NCI-H526 treated with DMSO at 0.1 percent for 48 hours (cell line): ENCODE data around the gene CDK14.

Source experiments
- DNase-seq: peaks from one replicate; lab custom pipeline; 2025; lab: John Stamatoyannopoulos, UW

CDK14 gene

GRCh38 chr7:90595801-90596670 lies at the start of gene CDK14:
Gene CDK14, plus strand, starts transcription at chr7:90596321. Its CDS starts 307 bp downstream, at chr7:90596628.
- DNase-seq, result peak; percentile 77

DNA sequence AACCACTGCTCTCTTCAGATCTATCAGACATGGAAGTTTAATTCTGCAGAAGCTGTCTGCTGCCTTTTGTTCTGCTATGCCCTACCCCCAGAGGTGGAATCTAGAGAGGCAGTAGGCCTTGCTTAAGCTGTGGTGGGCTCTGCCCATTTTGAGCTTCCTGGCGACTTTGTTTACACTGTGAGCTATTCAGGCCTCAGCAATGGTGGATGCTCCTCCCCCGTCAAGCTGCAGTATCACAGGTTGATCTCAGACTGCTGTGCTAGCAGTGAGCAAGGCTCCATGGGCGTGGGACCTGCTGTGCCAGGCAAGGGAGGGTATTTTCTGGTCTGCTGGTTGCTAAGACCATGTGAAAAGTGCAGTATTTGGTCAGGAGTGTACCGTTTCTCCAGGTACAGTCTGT lies 45.1 kb upstream of the CDK14 start:
- DNase-seq, result no peak

DNA sequence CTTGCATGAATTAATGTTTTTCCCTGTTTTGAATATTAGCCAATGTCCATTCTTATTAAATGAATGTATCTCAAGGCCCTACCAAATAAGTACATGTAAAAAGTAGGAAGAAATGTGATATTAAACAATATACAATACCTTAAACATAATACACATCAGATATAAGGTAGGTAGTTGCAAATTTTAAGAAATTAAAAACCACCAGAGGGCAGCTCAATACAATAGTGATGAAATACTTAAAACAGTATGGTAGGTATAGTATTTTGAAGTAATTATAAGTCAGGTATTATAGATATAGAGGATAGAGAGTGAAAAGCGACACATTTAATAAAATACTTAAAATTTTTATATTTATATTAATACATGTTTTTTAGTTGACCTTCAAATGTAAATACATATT lies 43.6 kb upstream of the CDK14 start:
- peak; percentile 23 for DNase-seq

DNA sequence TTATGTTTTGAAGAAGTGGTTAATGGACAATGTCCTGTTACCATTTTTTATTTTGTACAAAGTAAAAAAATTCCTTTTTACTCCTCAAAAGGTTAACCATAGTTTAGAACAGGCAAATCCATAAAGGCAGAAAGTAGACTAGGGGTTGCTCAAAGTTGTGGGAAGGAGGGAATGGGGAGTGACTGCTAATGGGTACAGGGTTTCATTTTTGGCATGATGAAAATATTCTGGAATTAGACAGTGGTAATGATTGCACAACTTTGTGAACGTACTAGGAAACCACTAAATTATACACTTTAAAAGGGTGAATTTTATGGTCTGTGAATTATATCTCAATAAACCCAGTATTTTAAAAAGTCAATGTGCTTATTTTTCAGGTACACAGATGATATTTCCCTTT lies 35.4 kb upstream of the CDK14 start:
- DNase-seq, result no peak

DNA sequence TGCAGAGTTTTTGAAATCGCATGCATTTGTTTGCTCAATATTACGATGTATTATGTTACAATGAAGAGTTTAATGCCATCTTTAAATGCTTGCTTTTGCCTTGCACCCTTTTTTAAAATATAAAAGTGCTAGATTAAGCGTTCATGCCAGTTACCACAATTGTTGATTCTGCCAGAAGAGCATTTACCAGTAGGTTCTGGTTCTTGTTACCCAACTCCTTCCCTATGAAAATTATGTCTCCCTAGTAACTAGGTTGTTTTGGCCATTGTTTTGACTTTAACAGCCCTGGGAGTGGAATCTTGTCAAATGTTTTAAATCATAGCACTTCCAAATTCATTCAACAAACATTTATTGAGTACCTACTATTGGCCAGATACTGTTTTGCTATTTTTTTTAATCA lies 32.8 kb upstream of the CDK14 start:
- no peak for DNase-seq

DNA sequence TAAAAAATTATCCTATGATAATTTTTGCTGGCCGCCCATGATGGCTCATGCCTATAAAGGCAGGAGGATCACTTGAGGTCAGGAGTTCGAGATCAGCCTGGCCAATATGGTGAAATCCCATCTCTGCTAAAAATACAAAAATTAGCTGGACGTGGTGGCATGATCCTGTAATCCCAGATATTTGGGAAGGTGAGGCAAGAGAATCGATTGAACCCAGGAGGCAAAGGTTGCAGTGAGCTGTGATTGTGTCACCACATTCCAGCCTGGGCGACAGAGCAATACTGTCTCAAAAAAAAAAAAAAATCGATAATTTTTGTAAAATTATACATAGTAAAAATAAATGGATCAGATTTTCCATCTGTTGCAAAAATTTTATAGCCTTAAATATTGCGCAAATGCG lies 31.7 kb upstream of the CDK14 start:
- DNase-seq, result no peak

DNA sequence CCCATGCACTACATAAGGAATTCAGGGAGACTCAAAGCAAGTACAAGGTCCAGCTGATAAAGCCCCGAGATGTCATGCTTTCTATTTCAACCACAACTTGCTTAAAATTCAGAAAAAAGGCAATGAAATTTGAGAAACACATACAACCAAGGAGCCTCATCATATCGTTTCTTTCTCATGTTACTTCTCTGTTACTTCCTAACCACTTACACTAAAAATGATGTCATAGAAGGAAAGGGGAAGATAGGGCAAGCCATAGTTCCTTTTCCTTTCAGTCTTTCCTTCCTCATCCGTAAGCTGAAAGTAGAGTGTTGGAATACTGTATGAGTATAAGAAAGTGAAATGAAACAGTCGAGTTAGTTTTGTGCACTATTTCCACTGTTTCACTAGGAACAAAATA lies 27.9 kb upstream of the CDK14 start:
- DNase-seq, result no peak

DNA sequence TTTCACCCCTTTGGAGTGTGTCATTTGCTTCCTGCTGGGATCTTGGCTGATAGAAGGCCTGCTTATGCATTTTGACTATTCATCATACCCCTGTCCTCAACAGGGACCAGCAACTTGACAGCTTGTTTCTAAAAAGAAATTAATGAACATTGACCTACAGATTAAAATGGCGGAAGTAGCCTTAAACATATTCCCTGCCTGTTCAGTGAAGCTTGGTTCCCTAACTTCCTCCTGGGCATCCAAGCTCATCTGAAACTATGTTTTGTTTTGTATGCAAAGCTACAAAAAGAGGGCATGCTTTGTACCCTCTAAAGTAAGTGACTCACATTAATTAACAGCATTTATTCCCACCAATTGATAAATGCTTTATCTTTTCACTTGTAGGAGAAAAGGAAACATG lies 26.8 kb upstream of the CDK14 start:
- no peak for DNase-seq

GRCh38 chr7:90570373-90570959 lies 25.7 kb upstream of the CDK14 start:
- DNase-seq, result peak; percentile 35

GRCh38 chr7:90574146-90574819 lies 21.8 kb upstream of the CDK14 start:
- no peak for DNase-seq

DNA sequence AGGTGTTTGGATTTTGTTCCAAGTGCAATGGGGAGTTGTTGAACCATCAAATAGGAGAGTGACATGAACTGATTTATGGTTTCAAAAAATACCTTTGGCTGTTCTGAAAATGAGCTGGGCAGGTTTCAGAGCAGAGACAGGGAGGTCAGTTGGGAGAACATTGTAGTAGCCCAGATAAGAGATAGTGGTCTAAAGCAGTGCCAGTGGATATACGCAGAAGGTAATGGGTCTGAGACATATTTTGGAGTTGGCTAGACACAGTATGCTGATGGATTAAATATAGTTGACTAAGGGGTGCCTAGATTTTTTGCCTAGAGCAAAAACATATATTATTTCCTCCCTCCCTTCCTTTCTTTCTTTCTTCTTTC lies 21.3 kb upstream of the CDK14 start:
- DNase-seq, result no peak

- DNase-seq, result no peak
These were observed 16.9 kb upstream of the CDK14 start for GRCh38 chr7:90579181-90579688.

GRCh38 chr7:90580051-90580450 lies 16.1 kb upstream of the CDK14 start:
- DNase-seq, result no peak

- no peak for DNase-seq
These were observed 14.0 kb upstream of the CDK14 start for GRCh38 chr7:90582164-90582563.

DNA sequence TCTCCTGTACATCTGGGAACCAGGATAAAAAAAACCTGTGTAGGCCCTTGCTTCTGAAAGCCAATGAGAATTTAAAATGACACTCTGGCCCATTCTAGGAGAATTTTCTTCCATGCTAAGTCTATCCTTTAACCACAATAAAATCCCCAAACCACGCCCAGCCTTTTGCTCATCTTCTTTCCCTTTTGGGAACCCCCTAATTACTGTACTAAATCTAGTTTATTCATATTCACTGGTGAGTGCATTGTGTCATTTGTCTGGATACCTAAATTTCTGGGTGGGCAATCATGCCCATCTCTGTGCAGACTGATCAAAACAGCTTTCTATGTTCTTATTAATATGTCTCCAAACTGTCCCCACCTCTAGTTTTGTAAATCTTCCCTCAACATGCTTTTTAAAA lies 11.7 kb upstream of the CDK14 start:
- no peak for DNase-seq

DNA sequence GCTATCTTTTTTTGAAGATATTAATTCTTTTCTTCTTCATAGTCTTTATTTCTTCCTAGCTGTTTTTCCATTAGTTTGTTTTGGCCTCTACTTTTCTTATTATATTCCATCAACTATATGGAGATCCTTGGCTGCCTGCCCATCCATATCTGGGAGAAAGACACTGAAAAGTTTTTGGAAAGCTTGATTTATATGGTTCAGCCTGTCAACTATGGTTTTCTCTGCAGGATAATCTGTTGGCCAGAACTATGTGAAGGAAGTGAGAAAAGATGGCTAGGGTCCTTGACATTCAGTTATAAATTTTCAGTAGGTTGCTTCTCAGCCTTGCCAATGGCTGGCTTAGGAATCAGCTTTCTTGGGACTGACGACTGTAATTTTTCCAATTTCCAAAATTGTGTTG lies 10.0 kb upstream of the CDK14 start:
- DNase-seq, result no peak

- DNase-seq, result no peak
These were observed 8.4 kb upstream of the CDK14 start for GRCh38 chr7:90587766-90588165.

- DNase-seq, result no peak
These were observed 4.1 kb upstream of the CDK14 start for GRCh38 chr7:90592033-90592432.

GRCh38 chr7:90593205-90593604 lies 2.9 kb upstream of the CDK14 start:
- peak; percentile 52 for DNase-seq

DNA sequence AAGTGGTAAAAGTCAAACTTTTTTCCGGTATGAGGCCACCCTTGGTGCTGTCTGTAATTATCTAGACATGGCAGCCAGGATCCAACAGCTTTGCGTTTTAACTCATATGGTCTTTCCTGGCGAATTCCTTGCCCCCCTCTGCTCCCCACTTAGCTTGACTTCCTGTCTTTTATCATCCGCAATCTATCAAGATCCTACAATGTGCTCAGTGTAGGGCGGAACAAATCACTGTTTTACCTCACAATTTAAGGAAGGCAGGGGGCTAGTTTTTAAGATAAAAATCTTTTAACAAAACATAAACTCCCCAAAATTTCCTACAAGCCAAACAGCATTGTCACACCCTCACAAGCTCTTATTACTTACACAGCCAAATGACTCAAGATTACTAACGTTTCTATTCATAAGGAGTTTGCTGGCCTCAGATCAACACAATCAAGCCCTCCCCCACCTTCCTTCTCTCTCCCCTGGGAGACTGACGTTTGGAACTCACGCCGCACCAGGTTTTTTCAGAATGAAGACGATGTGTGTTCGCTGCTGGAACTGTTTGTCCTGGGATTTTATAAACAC lies 1.3 kb upstream of the CDK14 start:
- peak; percentile 45 for DNase-seq

- peak; percentile 67 for DNase-seq
These were observed 750 bp upstream of the CDK14 start for GRCh38 chr7:90595342-90595800.
